Sigmoid colon (tissue), 7 donors: ENCODE measurements around the gene AFF2. TPM values are rescaled to one million over a fixed set of nuclear protein-coding genes. Genes with fewer than 3 reads are reported as not detected.

ENCODE experiments used
- DNase-seq: peaks from one replicate; pipeline ENCODE4 v3.0.0-alpha.2; 2019
- H3K27ac ChIP-seq, 4 donors: fragments of 200-600 bp; sonication (generic); one replicate each; pipeline ENCODE4 v1.5.1; 2016 to 2019; ENCODE audit warnings: mild to moderate bottlenecking in 1 of 4
- H3K27me3 ChIP-seq, 3 donors: fragments of 200-600 bp; sonication (generic); one replicate each; pipeline ENCODE4 v1.5.1; 2019; ENCODE audit warnings: mild to moderate bottlenecking in 1 of 3
- H3K36me3 ChIP-seq, 4 donors: fragments of 200-600 bp; sonication (generic); one replicate each; pipeline ENCODE4 v1.5.1; 2016 to 2019
- H3K4me1 ChIP-seq, 4 donors: fragments of 200-600 bp; sonication (generic); one replicate each; pipeline ENCODE4 v1.5.1; 2017 to 2019
- H3K4me3 ChIP-seq, 4 donors: fragments of 200-600 bp; sonication (generic); one replicate each; pipeline ENCODE4 v1.5.1; 2017 to 2019; ENCODE audit warnings: mild to moderate bottlenecking in 2 of 4, moderate library complexity in 1 of 4
- H3K9me3 ChIP-seq, 4 donors: fragments of 200-600 bp in 3 of 4; sonication (generic) in 3 of 4; one replicate each; pipeline versions ENCODE4 v1.5.1 to v1.6.1; 2013 to 2019
- CTCF ChIP-seq, 4 experiments: fragments of 450-650 bp in 3 of 4; fragments of 200-600 bp in 1 of 4; IDR thresholded peaks; one replicate each; pipeline ENCODE4 v1.5.1; 2016 to 2019; ENCODE audit warnings: antibody characterized with exemption in 4 of 4, mild to moderate bottlenecking in 3 of 4, moderate library complexity in 2 of 4
- EP300 ChIP-seq, 4 donors: sonication (generic); formaldehyde crosslinking; IDR thresholded peaks; one replicate each; pipeline ENCODE4 v1.6.1; 2017; ENCODE audit warnings: antibody characterized with exemption in 4 of 4
- POLR2A ChIP-seq, 2 donors: fragments of 450-650 bp; IDR thresholded peaks; one replicate each; pipeline ENCODE4 v1.6.1; 2016; ENCODE audit warnings: antibody characterized with exemption in 2 of 2, mild to moderate bottlenecking in 2 of 2, moderate library complexity in 2 of 2
- POLR2AphosphoS5 ChIP-seq, 4 donors: sonication (generic); formaldehyde crosslinking; IDR thresholded peaks; one replicate each; pipeline ENCODE4 v1.6.1; 2017; ENCODE audit warnings: antibody characterized with exemption in 4 of 4
- WGBS, 2 donors: extraction: QIAGEN DNeasy Blood & Tissue Kit; methylation state at CpG; one replicate each; pipeline ENCODE4 v1.1.7; 2013; 5-methylcytosine and 5-hydroxymethylcytosine counted together
- intact Hi-C: fragments of 100-400 bp; cut with DNase I; formaldehyde crosslinking; loops from one replicate; pipeline ENCODE4 v1.15.1; 2023
- polyA plus RNA-seq, 3 donors: library from polyadenylated mRNA; stranded (reverse); fragments of 200-250 nt; gene quantifications; one replicate each; pipeline ENCODE4 v1.2.3, GENCODE V29; 2013
- total RNA-seq, 4 donors: library from RNA; depleted of rRNA; stranded (reverse); fragments of >200 nt; gene quantifications; one replicate each; pipeline ENCODE4 v1.1.0, GENCODE V29; 2016
- donor health status: healthy with polysubstance abuse.
- donor health status: Bipolar disorder and iron deficiency.
- donor health status: healthy.

The AFF2 gene
- total and polyA plus RNA-seq, 7 donors: 0.27 to 1.7 (median 1.1) TPM; not detected in 2

DNA sequence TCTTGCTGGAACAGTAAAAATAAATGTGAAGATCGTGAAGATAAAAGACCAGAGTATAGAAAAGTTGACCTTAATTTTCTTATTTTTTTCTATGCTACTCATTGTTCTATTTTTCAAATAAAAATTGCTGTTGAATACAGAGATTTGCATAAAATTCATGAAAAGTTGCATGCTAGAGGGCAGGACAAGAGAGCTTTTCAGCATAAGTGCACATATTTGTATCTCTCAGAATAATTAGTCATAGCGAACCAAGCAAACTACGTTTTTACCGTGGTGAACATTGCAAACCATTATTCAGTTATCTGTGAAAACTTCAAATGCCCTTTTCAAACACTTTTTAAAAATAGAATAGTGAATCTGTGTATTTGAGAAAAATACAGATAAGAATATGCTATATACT is 26.4 kb upstream of the AFF2 start:
- TF ChIP-seq POLR2AphosphoS5 (IDR thresholded peaks at IDR 0.05): no peak
- no peak for TF ChIP-seq CTCF (IDR thresholded peaks at IDR 0.05)
- no peak for TF ChIP-seq EP300 (IDR thresholded peaks at IDR 0.05)
- no peak for TF ChIP-seq POLR2A (IDR thresholded peaks at IDR 0.05)
- intact Hi-C loops: no loop called here
- 87 to 91% methylated on average over 4 of the region's 4 CpGs for WGBS, 2 donors
- no peak overlapping the region for H3K27ac ChIP-seq
- no peak overlapping the region for H3K4me3 ChIP-seq
- DNase-seq: no peak
- no peaks in the 10 kb centered on the region for H3K36me3 ChIP-seq
- no peaks in the 10 kb centered on the region for H3K9me3 ChIP-seq
- H3K4me1 ChIP-seq: no peaks in the 10 kb centered on the region
- no peaks in the 10 kb centered on the region for H3K27me3 ChIP-seq

DNA sequence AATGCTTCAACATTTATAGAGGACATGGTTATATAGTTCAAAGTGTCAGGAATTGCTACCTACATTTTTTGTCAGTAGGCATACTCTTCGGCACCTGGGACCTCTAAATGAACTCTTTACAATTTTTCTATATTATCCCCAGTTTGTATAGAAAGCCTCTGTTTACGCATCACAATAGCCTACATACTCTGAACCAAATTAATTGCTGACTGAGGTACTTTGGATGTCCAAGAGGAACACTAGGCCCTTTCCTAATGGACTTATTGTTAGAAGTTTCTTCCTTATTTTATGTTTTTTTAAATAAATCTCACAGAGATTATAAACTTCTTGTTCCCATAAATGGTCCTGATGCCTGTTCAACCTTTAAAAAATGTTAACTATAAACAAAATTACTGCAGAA is 8.4 kb upstream of the AFF2 start:
- no peaks in the 10 kb centered on the region for H3K4me1 ChIP-seq
- WGBS, 2 donors: 86 to 91% methylated on average over 2 of the region's 2 CpGs
- intact Hi-C loops: no loop called here

GRCh38 chrX:148495176-148495575 is 5.2 kb upstream of the AFF2 start:
- Histone ChIP-seq H3K27me3 (no peaks in the 10 kb centered on the region), H3K4me1 (no peaks in the 10 kb centered on the region), H3K36me3 (no peaks in the 10 kb centered on the region), H3K4me3 (no peak overlapping the region), H3K9me3 (no peaks in the 10 kb centered on the region), H3K27ac (no peak overlapping the region)
- WGBS, 2 donors: 82 to 89% methylated on average over 3 of the region's 3 CpGs
- intact Hi-C loops: no loop called here
- DNase-seq: no peak
- no peak for TF ChIP-seq EP300 (IDR thresholded peaks at IDR 0.05)
- no peak for TF ChIP-seq CTCF (IDR thresholded peaks at IDR 0.05)
- TF ChIP-seq POLR2AphosphoS5 (IDR thresholded peaks at IDR 0.05): no peak

More for the DNA sequence above, 8.4 kb upstream of the AFF2 start:
- DNase-seq: no peak
- no peaks in the 10 kb centered on the region for H3K9me3 ChIP-seq
- no peaks in the 10 kb centered on the region for H3K27me3 ChIP-seq
- no peak overlapping the region for H3K27ac ChIP-seq
- H3K4me3 ChIP-seq: no peak overlapping the region
- TF ChIP-seq CTCF (IDR thresholded peaks at IDR 0.05) (no peak), EP300 (IDR thresholded peaks at IDR 0.05) (no peak), POLR2A (IDR thresholded peaks at IDR 0.05) (no peak), POLR2AphosphoS5 (IDR thresholded peaks at IDR 0.05) (no peak)
- no peaks in the 10 kb centered on the region for H3K36me3 ChIP-seq

DNA sequence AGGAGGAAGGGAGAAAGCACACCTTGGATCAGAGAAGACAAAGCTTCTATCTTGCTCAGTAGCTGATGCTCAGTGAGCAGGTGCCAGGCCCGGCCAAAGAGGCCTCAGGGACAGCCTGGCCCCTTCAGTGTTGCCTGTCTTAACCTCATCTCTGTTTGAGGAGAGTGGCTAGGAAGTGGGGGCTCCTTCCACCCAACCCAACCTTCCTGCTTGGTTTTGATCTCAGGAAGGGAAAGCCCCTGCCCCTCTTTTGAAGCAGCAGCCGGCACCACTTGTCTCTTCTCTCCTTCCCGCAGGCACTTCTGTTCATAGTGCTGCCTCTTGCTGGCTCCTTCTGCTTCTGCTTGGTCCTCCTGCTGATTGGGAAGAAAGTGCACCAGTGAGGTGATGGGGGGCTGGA is 2.4 kb upstream of the AFF2 start:
- intact Hi-C loops: no loop called here
- Histone ChIP-seq H3K4me1 (peaks cover 0 to 10% (median 7%) of the 10 kb centered on the region in 4 donors), H3K27ac (no peak overlapping the region), H3K4me3 (no peak overlapping the region), H3K36me3 (no peaks in the 10 kb centered on the region), H3K9me3 (no peaks in the 10 kb centered on the region), H3K27me3 (peaks cover 4 to 22% (median 12%) of the 10 kb centered on the region in 3 donors)
- DNase-seq: no peak
- TF ChIP-seq POLR2A (IDR thresholded peaks at IDR 0.05) (no peak), EP300 (IDR thresholded peaks at IDR 0.05) (no peak), POLR2AphosphoS5 (IDR thresholded peaks at IDR 0.05) (no peak), CTCF (IDR thresholded peaks at IDR 0.05) (no peak)
- 36 to 62% methylated on average over 3 of the region's 3 CpGs for WGBS, 2 donors
